Endothelial cell (in vitro differentiated cells): Measurements from ENCODE around the gene KCNK18. TPM values are rescaled to one million over a fixed set of nuclear protein-coding genes. Genes with fewer than 3 reads are reported as not detected.

Experiments used
- DNase-seq: peaks from one replicate; pipeline ENCODE4 v3.0.0; 2021; ENCODE audit warnings: low spot score
- H3K27ac Mint-ChIP-seq: one replicate; pipeline ENCODE4 v1.8.0; 2021; ENCODE audit warnings: mixed read lengths, inconsistent platforms; ENCODE audit not compliant: unreplicated experiment
- H3K27me3 Mint-ChIP-seq: one replicate; pipeline ENCODE4 v1.8.0; 2021; ENCODE audit warnings: mild to moderate bottlenecking, moderate library complexity, mixed read lengths, inconsistent platforms; ENCODE audit not compliant: unreplicated experiment
- H3K36me3 Mint-ChIP-seq: one replicate; pipeline ENCODE4 v1.8.0; 2021; ENCODE audit warnings: mild to moderate bottlenecking, low read depth, mixed read lengths, inconsistent platforms; ENCODE audit not compliant: unreplicated experiment
- H3K4me1 Mint-ChIP-seq: one replicate; pipeline ENCODE4 v1.8.0; 2021; ENCODE audit warnings: mild to moderate bottlenecking, mixed read lengths, inconsistent platforms; ENCODE audit not compliant: unreplicated experiment
- H3K4me3 Mint-ChIP-seq: one replicate; pipeline ENCODE4 v1.8.0; 2021; ENCODE audit warnings: mild to moderate bottlenecking, mixed read lengths, inconsistent platforms; ENCODE audit not compliant: unreplicated experiment
- H3K9me3 Mint-ChIP-seq: one replicate; pipeline ENCODE4 v1.8.0; 2021; ENCODE audit warnings: mixed read lengths, inconsistent platforms; ENCODE audit not compliant: unreplicated experiment
- total RNA-seq: library from RNA; stranded (reverse); fragmentation: NEBNext Ultra II Directional; extraction: Animal tissue kit (Norgen Biotek cat#: 25700); gene quantifications from one replicate; pipeline ENCODE4 v1.2.1, GENCODE V29; 2021; ENCODE audit not compliant: unreplicated experiment
- TF ChIP-seq, protein P1 (sequence below): fragments of 200-600 bp; sonication (generic); IDR thresholded peaks from one replicate; pipeline ENCODE4 v1.5.0; 2021; ENCODE audit warnings: antibody characterized with exemption; ENCODE audit not compliant: unreplicated experiment

The KCNK18 gene
- total RNA-seq, 1 donor from 2014 or later = 0.31 TPM

DNA sequence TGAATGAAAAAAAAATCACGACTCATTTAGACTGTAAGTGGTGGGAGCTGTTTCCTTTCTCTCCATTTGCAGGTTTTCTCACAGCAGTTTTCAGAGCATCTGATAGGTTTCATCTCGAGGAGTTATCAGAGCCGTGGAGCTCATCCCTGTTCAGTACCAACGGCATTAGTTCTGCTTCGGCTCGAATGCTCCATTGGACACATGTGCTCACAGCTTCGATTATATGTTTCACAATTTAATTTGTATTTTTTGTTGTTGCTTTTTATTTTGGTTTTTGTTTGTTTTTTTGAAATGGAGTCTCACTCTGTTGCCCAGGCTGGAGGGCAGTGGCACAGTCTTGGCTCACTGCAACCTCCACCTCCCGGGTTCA is 45.2 kb downstream of the KCNK18 start:
- peaks cover 10% of the 10 kb centered on the region for H3K27me3 Mint-ChIP-seq
- TF ChIP-seq, protein P1, sequence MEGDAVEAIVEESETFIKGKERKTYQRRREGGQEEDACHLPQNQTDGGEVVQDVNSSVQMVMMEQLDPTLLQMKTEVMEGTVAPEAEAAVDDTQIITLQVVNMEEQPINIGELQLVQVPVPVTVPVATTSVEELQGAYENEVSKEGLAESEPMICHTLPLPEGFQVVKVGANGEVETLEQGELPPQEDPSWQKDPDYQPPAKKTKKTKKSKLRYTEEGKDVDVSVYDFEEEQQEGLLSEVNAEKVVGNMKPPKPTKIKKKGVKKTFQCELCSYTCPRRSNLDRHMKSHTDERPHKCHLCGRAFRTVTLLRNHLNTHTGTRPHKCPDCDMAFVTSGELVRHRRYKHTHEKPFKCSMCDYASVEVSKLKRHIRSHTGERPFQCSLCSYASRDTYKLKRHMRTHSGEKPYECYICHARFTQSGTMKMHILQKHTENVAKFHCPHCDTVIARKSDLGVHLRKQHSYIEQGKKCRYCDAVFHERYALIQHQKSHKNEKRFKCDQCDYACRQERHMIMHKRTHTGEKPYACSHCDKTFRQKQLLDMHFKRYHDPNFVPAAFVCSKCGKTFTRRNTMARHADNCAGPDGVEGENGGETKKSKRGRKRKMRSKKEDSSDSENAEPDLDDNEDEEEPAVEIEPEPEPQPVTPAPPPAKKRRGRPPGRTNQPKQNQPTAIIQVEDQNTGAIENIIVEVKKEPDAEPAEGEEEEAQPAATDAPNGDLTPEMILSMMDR = no peak
- no peak overlapping the region for H3K27ac Mint-ChIP-seq
- H3K36me3 Mint-ChIP-seq = peaks cover 4% of the 10 kb centered on the region
- H3K9me3 Mint-ChIP-seq = no peaks in the 10 kb centered on the region
- H3K4me1 Mint-ChIP-seq = peaks cover 4% of the 10 kb centered on the region
- no peak for DNase-seq
- H3K4me3 Mint-ChIP-seq = no peak overlapping the region

DNA sequence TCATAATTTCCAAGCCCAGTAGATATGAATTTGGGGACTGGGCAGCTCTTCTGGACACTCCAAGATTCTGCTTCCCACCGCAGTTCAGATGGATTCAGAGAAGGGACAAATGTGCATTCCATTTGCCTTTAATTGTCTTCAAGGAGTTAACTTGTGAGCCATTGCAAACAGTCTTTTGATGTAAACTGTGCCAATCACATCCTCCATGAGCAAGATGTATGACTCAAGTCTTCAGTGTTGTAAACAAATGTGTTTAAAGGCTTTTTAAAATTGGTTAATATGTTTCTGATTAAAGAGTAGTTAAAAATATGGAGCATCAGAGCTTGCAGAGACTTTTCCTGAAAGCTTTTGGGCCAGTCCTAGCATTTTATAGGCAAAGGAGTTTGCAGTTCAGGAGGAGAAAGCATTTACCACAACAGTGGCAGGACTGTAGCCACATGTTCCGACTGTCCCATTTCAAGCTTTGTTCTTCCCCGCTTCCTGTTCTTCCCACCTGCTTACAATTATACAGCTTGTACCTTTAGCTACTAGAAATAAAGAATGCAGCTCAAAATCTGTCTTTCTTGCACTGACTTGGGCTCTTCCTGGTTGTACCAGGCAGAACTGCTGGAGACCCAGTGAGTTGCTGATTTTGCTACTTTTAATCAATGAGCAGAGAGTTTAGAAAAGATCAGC is 49.8 kb downstream of the KCNK18 start:
- H3K4me3 Mint-ChIP-seq = no peak overlapping the region
- no peaks in the 10 kb centered on the region for H3K36me3 Mint-ChIP-seq
- TF ChIP-seq, protein P1 = no peak
- DNase-seq = no peak
- peaks cover 4% of the 10 kb centered on the region for H3K27me3 Mint-ChIP-seq
- H3K4me1 Mint-ChIP-seq = peaks cover 10% of the 10 kb centered on the region
- no peak overlapping the region for H3K27ac Mint-ChIP-seq
- H3K9me3 Mint-ChIP-seq = no peaks in the 10 kb centered on the region

DNA sequence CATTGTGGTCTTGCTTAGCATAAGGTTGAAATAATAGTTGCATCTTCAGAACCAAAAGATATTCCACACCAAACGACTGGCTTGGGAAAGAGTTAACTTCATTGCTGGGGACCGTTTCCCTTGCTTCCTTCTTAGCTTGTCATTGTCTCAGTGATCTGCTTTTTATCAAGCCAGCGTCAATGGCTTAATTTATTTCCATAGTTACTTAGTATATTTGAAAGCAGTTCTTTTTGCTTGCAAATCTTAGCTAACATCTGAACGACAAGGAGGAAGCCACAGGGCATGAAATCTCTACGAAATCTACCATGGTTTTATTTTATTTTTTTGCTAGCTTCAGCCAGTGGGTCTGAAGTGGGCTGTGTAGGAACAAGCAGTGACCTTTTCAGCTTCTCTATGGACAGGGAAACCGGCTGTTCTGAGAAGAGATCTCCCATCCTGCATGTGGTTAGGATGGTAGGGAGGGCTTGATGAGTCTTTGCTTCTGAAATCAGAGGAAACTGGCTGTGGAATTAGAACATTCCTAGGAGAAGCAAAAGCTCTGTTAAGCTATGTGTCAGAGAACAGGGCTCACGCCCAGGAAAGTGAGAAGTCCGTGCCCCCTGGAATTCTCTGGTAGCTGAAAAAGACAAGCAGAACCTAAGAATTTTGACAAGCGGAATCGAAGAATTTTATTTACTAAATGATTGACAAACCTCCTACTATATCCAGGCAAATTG is 51.6 kb downstream of the KCNK18 start:
- Mint-ChIP-seq H3K36me3 (no peaks in the 10 kb centered on the region), H3K4me3 (no peak overlapping the region), H3K27ac (no peak overlapping the region), H3K9me3 (no peaks in the 10 kb centered on the region), H3K4me1 (peaks cover 10% of the 10 kb centered on the region), H3K27me3 (peaks cover under 1% of the 10 kb centered on the region)
- TF ChIP-seq, protein P1 = no peak
- no peak for DNase-seq

DNA sequence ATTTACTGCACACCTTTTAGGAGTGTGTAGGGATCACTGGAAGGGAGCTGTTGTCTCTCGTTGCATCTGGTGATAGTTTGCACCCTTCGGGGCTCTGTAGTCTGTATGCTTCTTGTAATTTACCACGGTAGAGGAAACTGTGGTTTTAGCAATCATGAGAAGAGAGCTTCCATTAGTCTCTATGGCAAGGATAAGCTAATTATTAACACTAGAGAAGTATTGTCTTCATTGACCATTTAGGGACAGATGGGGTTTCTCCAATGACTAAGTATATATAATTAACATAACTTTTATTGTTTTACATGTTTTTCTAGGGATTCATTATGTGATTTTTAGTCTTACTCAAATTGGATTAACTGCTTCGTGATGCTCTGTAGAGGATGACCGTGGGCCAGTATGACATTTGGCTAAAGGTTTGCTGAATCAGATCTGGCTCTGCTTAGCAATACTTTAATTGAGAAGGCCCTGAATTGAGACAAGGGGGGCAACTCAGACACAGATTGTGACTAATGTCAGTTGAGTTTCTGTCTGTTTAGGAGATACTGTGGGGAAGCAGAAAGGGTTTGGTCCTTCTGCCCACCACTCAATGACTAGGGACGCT is 52.3 kb downstream of the KCNK18 start:
- Mint-ChIP-seq H3K36me3 (no peaks in the 10 kb centered on the region), H3K9me3 (no peaks in the 10 kb centered on the region), H3K4me1 (peaks cover 10% of the 10 kb centered on the region), H3K27ac (no peak overlapping the region), H3K27me3 (no peaks in the 10 kb centered on the region), H3K4me3 (no peak overlapping the region)
- no peak for DNase-seq
- TF ChIP-seq, protein P1 = no peak

DNA sequence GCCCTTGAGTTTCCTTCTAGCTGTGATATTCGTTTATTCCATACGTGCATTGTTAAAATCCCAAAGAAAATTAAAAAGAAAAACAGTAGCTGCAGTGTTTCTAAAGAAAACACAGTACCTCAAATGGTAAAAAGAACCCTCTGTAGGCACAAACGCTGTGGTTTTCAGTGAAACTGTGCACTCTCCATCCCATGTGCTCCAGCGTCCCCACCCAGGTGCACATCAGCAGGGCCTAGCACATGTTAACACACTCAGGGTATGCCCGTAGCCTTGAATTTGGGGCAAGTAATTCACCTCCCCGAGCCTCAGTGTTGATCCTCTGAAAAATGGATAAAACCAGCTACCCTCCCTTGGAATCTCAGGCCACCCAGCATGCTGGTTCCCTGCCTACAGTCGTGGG is 53.1 kb downstream of the KCNK18 start:
- H3K27ac Mint-ChIP-seq = no peak overlapping the region
- no peaks in the 10 kb centered on the region for H3K9me3 Mint-ChIP-seq
- DNase-seq = no peak
- H3K4me3 Mint-ChIP-seq = no peak overlapping the region
- no peaks in the 10 kb centered on the region for H3K27me3 Mint-ChIP-seq
- peaks cover 14% of the 10 kb centered on the region for H3K4me1 Mint-ChIP-seq
- TF ChIP-seq, protein P1 = no peak
- H3K36me3 Mint-ChIP-seq = no peaks in the 10 kb centered on the region
